Thymus (tissue), 11 donors: ENCODE data around the gene ESAM. TPM values are rescaled to one million over a fixed set of nuclear protein-coding genes. Genes with fewer than 3 reads are reported as not detected.
A peak's percentile ranks its signal among the peaks of the same experiment; 100 is the strongest.

Source experiments
- DNase-seq, 9 donors: peaks; one replicate each; pipeline ENCODE4 v3.0.0-alpha.2; 2013; ENCODE audit warnings: low spot score in 9 of 9, low read depth in 6 of 9, missing footprints in 1 of 9
- H3K27ac ChIP-seq, 2 donors: one replicate each; pipeline ENCODE4 v1.5.1; 2013; ENCODE audit warnings: control low read depth in 1 of 2, low read depth in 1 of 2, low read length in 1 of 2, mild to moderate bottlenecking in 1 of 2, moderate library complexity in 1 of 2
- H3K27me3 ChIP-seq, 2 donors: one replicate each; pipeline ENCODE4 v1.5.1; 2013; ENCODE audit warnings: low read length in 1 of 2; ENCODE audit not compliant: control insufficient read depth in 2 of 2, insufficient read depth in 1 of 2
- H3K36me3 ChIP-seq, 2 donors: one replicate each; pipeline ENCODE4 v1.5.1; 2013; ENCODE audit warnings: low read length in 1 of 2, mild to moderate bottlenecking in 1 of 2, moderate library complexity in 1 of 2; ENCODE audit not compliant: control insufficient read depth in 2 of 2, insufficient read depth in 2 of 2
- H3K4me1 ChIP-seq, 2 donors: one replicate each; pipeline ENCODE4 v1.5.1; 2013; ENCODE audit warnings: low read length in 2 of 2; ENCODE audit not compliant: control insufficient read depth in 2 of 2, insufficient read depth in 2 of 2
- H3K4me3 ChIP-seq, 2 donors: one replicate each; pipeline ENCODE4 v1.5.1; 2013; ENCODE audit warnings: low read length in 2 of 2, control low read depth in 1 of 2, mild to moderate bottlenecking in 1 of 2
- H3K9me3 ChIP-seq, 2 donors: one replicate each; pipeline ENCODE4 v1.5.1; 2013; ENCODE audit warnings: low read length in 1 of 2, mild to moderate bottlenecking in 1 of 2; ENCODE audit not compliant: control insufficient read depth in 2 of 2, insufficient read depth in 1 of 2
- WGBS: extraction: QIAGEN DNeasy Blood & Tissue Kit; methylation state at CpG from one replicate; pipeline ENCODE4 v1.1.7; 2013; 5-methylcytosine and 5-hydroxymethylcytosine counted together
- polyA plus RNA-seq: library from polyadenylated mRNA; stranded (reverse); fragments of 200-250 nt; gene quantifications from one replicate; pipeline ENCODE4 v1.2.3, GENCODE V29; 2013
- total RNA-seq: library from RNA; stranded (reverse); fragments of 120-200 nt; gene quantifications from one replicate; pipeline ENCODE4 v1.2.4, GENCODE V29; 2013
- donor health status: healthy.

The ESAM gene
- total and polyA plus RNA-seq, 2 donors = 3.6 to 21.7 TPM

- WGBS = 1% methylated on average over 45 of the region's 45 CpGs
- Histone ChIP-seq H3K9me3 (no peaks in the 10 kb centered on the region), H3K4me3 (peak overlapping the region in 1 of 2 donors; percentile 37), H3K36me3 (no peaks in the 10 kb centered on the region), H3K27ac (no peak overlapping the region), H3K4me1 (peaks cover 10 to 24% of the 10 kb centered on the region in 2 donors), H3K27me3 (peaks cover 16 to 65% of the 10 kb centered on the region in 2 donors)
- peak in 2 of 9 donors; percentile 2 to 62 for DNase-seq
These were observed 44.1 kb downstream of the ESAM start for GRCh38 chr11:124717786-124718651.

GRCh38 chr11:124717421-124717785, 44.7 kb downstream of the ESAM start:
- DNase-seq = no peak
- Histone ChIP-seq H3K9me3 (no peaks in the 10 kb centered on the region), H3K27ac (no peak overlapping the region), H3K27me3 (peaks cover 16 to 59% of the 10 kb centered on the region in 2 donors), H3K4me3 (peak overlapping the region in 1 of 2 donors; percentile 37), H3K36me3 (no peaks in the 10 kb centered on the region), H3K4me1 (peaks cover 10 to 23% of the 10 kb centered on the region in 2 donors)
- WGBS = 63% methylated on average over 7 of the region's 7 CpGs

GRCh38 chr11:124716591-124716990, 45.5 kb downstream of the ESAM start:
- 21% methylated on average over 3 of the region's 3 CpGs for WGBS
- no peak overlapping the region for H3K27ac ChIP-seq
- no peaks in the 10 kb centered on the region for H3K9me3 ChIP-seq
- no peaks in the 10 kb centered on the region for H3K36me3 ChIP-seq
- no peak overlapping the region for H3K4me3 ChIP-seq
- no peak for DNase-seq
- peaks cover 10 to 17% of the 10 kb centered on the region in 2 donors for H3K4me1 ChIP-seq
- peaks cover 16 to 51% of the 10 kb centered on the region in 2 donors for H3K27me3 ChIP-seq

GRCh38 chr11:124712392-124712791, 49.7 kb downstream of the ESAM start:
- Histone ChIP-seq H3K4me1 (peaks cover 0 to 1% of the 10 kb centered on the region in 2 donors), H3K9me3 (no peaks in the 10 kb centered on the region), H3K27ac (no peak overlapping the region), H3K4me3 (no peak overlapping the region), H3K27me3 (peaks cover 6 to 13% of the 10 kb centered on the region in 2 donors), H3K36me3 (no peaks in the 10 kb centered on the region)
- DNase-seq = no peak
- WGBS = 95% methylated on average over 3 of the region's 3 CpGs

GRCh38 chr11:124707829-124708228, 54.3 kb downstream of the ESAM start:
- Histone ChIP-seq H3K27me3 (no peaks in the 10 kb centered on the region), H3K27ac (no peak overlapping the region), H3K36me3 (no peaks in the 10 kb centered on the region), H3K4me3 (no peak overlapping the region), H3K4me1 (no peaks in the 10 kb centered on the region), H3K9me3 (no peaks in the 10 kb centered on the region)
- no peak for DNase-seq
- 95% methylated on average over 4 of the region's 4 CpGs for WGBS

Other genes with a start within 250 kb of the ESAM start
- gene OR8B12, start 218.6 kb downstream of the ESAM start, total RNA-seq = not detected
- gene OR8B12, start 218.6 kb downstream of the ESAM start, polyA plus RNA-seq = not detected
- not detected for gene OR8A1, start 192.3 kb downstream of the ESAM start, total RNA-seq
- gene OR8A1, start 192.3 kb downstream of the ESAM start, polyA plus RNA-seq = under 0.01 TPM
- gene PANX3, start 150.9 kb downstream of the ESAM start, total RNA-seq = not detected
- gene PANX3, start 150.9 kb downstream of the ESAM start, polyA plus RNA-seq = 0.02 TPM
- 15.6 TPM for gene TBRG1, start 139.4 kb downstream of the ESAM start, total RNA-seq
- 49.1 TPM for gene TBRG1, start 139.4 kb downstream of the ESAM start, polyA plus RNA-seq
- gene SIAE, start 88.6 kb downstream of the ESAM start, total RNA-seq = 4.6 TPM
- 13.4 TPM for gene SIAE, start 88.6 kb downstream of the ESAM start, polyA plus RNA-seq
- gene SPA17, start 88.4 kb downstream of the ESAM start, total RNA-seq = 11.3 TPM
- 11.4 TPM for gene SPA17, start 88.4 kb downstream of the ESAM start, polyA plus RNA-seq
- 0.52 TPM for gene NRGN, start 22.3 kb downstream of the ESAM start, total RNA-seq
- gene NRGN, start 22.3 kb downstream of the ESAM start, polyA plus RNA-seq = 4.5 TPM
- 0.14 TPM for gene VSIG2, start 10.0 kb downstream of the ESAM start, total RNA-seq
- gene VSIG2, start 10.0 kb downstream of the ESAM start, polyA plus RNA-seq = 0.80 TPM
- gene MSANTD2, start 38.1 kb upstream of the ESAM start, total RNA-seq = 7.7 TPM
- gene MSANTD2, start 38.1 kb upstream of the ESAM start, polyA plus RNA-seq = 22.2 TPM
- 4.5 TPM for gene ROBO3, start 103.1 kb upstream of the ESAM start, total RNA-seq
- gene ROBO3, start 103.1 kb upstream of the ESAM start, polyA plus RNA-seq = 11.2 TPM
- gene ROBO4, start 135.6 kb upstream of the ESAM start, total RNA-seq = 1.5 TPM
- gene ROBO4, start 135.6 kb upstream of the ESAM start, polyA plus RNA-seq = 3.7 TPM
- not detected for gene HEPN1, start 157.0 kb upstream of the ESAM start, total RNA-seq
- gene HEPN1, start 157.0 kb upstream of the ESAM start, polyA plus RNA-seq = 0.07 TPM
- gene HEPACAM, start 173.8 kb upstream of the ESAM start, total RNA-seq = under 0.01 TPM
- gene HEPACAM, start 173.8 kb upstream of the ESAM start, polyA plus RNA-seq = 0.14 TPM
- gene CCDC15, start 191.9 kb upstream of the ESAM start, total RNA-seq = 7.0 TPM
- gene CCDC15, start 191.9 kb upstream of the ESAM start, polyA plus RNA-seq = 1.7 TPM